ENCODE data around the gene MACF1.

Gene MACF1

DNA sequence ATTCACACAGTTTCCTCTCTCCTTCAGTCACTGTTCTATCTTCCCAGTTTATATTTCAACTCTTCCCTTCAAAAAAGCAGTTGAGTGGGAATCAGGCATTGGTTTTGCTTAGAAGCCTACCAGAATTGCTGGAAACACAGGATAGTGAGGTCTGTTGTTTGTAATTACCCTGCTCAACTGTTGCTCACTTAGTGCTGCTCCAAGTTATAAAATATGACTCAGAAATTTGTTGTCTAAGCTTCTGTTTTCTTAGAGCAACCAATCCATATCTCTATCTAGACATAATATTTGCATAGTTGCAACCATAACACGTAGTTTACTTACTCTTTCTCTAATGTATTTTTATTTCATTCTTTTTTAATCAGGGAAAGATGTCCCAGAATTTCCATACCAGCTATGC is 87.9 kb downstream of the MACF1 start:
- DNase-seq (ENCODE audit: extremely low spot score), result no peak
- ChIA-PET CTCF (no interaction called here), POLR2A (no interaction called here)
- no peak for TF ChIP-seq TARDBP (IDR thresholded peaks at IDR 0.05)
- no peak for TF ChIP-seq NFRKB (IDR thresholded peaks at IDR 0.05)
- TF ChIP-seq, protein P1, sequence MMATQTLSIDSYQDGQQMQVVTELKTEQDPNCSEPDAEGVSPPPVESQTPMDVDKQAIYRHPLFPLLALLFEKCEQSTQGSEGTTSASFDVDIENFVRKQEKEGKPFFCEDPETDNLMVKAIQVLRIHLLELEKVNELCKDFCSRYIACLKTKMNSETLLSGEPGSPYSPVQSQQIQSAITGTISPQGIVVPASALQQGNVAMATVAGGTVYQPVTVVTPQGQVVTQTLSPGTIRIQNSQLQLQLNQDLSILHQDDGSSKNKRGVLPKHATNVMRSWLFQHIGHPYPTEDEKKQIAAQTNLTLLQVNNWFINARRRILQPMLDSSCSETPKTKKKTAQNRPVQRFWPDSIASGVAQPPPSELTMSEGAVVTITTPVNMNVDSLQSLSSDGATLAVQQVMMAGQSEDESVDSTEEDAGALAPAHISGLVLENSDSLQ (IDR thresholded peaks at IDR 0.05), result no peak
- TF ChIP-seq ELF4 (IDR thresholded peaks at IDR 0.05), result no peak
- TF ChIP-seq SP1 (IDR thresholded peaks at IDR 0.05), result no peak
- TF ChIP-seq FOXM1 (IDR thresholded peaks at IDR 0.05; ENCODE audit: borderline replicate concordance), result no peak
- TF ChIP-seq LEF1 (IDR thresholded peaks at IDR 0.05; ENCODE audit: borderline replicate concordance), result no peak
- no peak for TF ChIP-seq CTBP1 (IDR thresholded peaks at IDR 0.05; ENCODE audit: borderline replicate concordance)
- TF ChIP-seq ZNF384 (IDR thresholded peaks at IDR 0.05), result no peak
- TF ChIP-seq L3MBTL2 (conservative IDR thresholded peaks at IDR 0.05), result no peak
- no peak for TF ChIP-seq FOXA1 (IDR thresholded peaks at IDR 0.05)
- no peak for TF ChIP-seq SUZ12 (IDR thresholded peaks at IDR 0.05)
- TF ChIP-seq FOXK2 (IDR thresholded peaks at IDR 0.05), result no peak
- TF ChIP-seq HDGF (IDR thresholded peaks at IDR 0.05; ENCODE audit: borderline replicate concordance), result no peak

DNA sequence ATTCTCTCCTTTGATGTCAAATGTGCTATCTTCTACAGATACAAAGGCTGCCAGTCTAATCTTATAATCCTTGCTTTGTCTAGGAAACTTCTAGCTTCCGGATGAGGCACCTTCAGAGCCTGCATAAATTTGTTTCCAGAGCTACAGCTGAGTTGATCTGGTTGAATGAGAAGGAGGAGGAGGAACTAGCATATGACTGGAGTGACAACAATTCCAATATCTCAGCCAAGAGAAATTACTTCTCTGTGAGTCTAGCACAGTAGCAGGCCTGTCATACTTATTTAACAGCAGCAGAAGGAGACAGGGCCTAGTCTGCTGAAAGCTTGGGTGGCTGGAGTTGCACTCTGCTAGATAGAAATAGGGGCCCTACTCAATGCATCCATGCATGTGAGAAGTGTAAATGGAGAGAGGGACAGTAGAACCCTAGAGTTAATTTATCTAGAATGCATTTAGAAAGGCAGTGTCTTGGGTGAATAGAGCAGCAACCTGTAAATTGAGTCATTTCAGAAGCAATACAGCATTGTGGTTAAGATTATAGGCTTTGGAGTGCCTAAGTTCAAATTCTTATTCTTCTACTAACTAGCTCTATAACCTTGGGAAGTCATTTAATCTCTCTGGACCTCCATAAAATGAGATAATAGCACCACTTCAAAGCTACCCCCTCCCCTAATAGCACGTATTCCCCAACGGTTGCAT is 89.0 kb downstream of the MACF1 start:
- ChIA-PET POLR2A (no interaction called here), CTCF (no interaction called here)
- no peak for DNase-seq (ENCODE audit: extremely low spot score)
- no peak for TF ChIP-seq SP1 (IDR thresholded peaks at IDR 0.05)

DNA sequence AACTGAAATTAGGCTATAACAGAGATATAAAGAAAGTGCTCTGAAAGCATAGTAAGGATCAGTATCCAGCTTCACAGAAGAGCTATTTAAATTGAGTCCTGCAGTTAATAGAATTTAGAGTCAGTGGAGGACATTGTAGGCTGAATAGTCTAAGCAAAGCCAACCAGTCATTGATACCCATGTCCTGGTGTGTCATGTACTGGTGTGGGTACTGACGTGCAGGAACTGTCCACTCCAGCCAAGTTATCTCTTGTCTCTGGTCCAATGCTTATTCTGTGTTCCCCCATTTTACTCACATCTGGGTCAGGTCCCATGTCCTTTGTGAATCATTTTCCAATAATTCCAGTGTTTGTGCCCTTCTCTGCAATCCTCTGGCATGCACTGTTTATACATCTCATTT is 90.0 kb downstream of the MACF1 start:
- ChIA-PET CTCF (no interaction called here), POLR2A (no interaction called here)
- DNase-seq (ENCODE audit: extremely low spot score), result no peak
- TF ChIP-seq HDGF (IDR thresholded peaks at IDR 0.05; ENCODE audit: borderline replicate concordance) (no peak), ELF4 (IDR thresholded peaks at IDR 0.05) (no peak), SP1 (IDR thresholded peaks at IDR 0.05) (no peak), CTBP1 (IDR thresholded peaks at IDR 0.05; ENCODE audit: borderline replicate concordance) (no peak), BHLHE40 (IDR thresholded peaks at IDR 0.05; ENCODE audit: borderline replicate concordance) (no peak), FOXA1 (IDR thresholded peaks at IDR 0.05) (no peak), SUZ12 (IDR thresholded peaks at IDR 0.05) (no peak), NFRKB (IDR thresholded peaks at IDR 0.05) (no peak), ZNF384 (IDR thresholded peaks at IDR 0.05) (no peak), FOXK2 (IDR thresholded peaks at IDR 0.05) (no peak), TARDBP (IDR thresholded peaks at IDR 0.05) (no peak), LEF1 (IDR thresholded peaks at IDR 0.05; ENCODE audit: borderline replicate concordance) (no peak), ARNT (IDR thresholded peaks at IDR 0.05) (no peak), FOXM1 (IDR thresholded peaks at IDR 0.05; ENCODE audit: borderline replicate concordance) (no peak)
- TF ChIP-seq, protein P1 (IDR thresholded peaks at IDR 0.05), result no peak

DNA sequence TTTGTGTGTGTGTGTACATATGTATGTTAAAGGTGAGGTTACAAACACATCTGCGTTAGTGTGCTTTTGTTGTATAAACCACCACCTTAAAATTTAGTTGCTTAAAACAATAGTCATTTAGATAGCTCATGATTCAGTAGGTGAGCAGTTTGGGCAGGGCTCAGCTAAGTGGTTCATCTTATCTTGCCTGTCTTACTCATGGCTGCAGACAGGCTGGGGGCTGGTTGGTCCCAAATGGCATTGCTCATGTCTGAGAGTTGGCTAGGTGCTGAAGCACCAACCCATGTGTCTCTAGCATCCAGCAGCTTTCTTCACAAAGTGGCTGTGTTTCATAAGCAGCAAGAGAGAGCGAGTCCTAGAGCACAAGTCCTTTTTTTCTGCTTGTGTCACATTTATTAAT is 91.4 kb downstream of the MACF1 start:
- POLR2A ChIA-PET, result no interaction called here
- TF ChIP-seq NFRKB (IDR thresholded peaks at IDR 0.05), result no peak
- no peak for TF ChIP-seq FOXK2 (IDR thresholded peaks at IDR 0.05)
- no peak for TF ChIP-seq ELF4 (IDR thresholded peaks at IDR 0.05)
- TF ChIP-seq SP1 (IDR thresholded peaks at IDR 0.05), result no peak
- TF ChIP-seq FOXA1 (IDR thresholded peaks at IDR 0.05), result no peak
- TF ChIP-seq LEF1 (IDR thresholded peaks at IDR 0.05; ENCODE audit: borderline replicate concordance), result no peak
- no peak for TF ChIP-seq CTBP1 (IDR thresholded peaks at IDR 0.05; ENCODE audit: borderline replicate concordance)
- TF ChIP-seq ZNF384 (IDR thresholded peaks at IDR 0.05), result no peak
- TF ChIP-seq ARNT (IDR thresholded peaks at IDR 0.05), result no peak
- TF ChIP-seq SUZ12 (IDR thresholded peaks at IDR 0.05), result no peak
- no peak for TF ChIP-seq HDGF (IDR thresholded peaks at IDR 0.05; ENCODE audit: borderline replicate concordance)
- no peak for TF ChIP-seq TARDBP (IDR thresholded peaks at IDR 0.05)
- TF ChIP-seq, protein P1 (IDR thresholded peaks at IDR 0.05), result no peak
- no peak for TF ChIP-seq FOXM1 (IDR thresholded peaks at IDR 0.05; ENCODE audit: borderline replicate concordance)
- no peak for TF ChIP-seq BHLHE40 (IDR thresholded peaks at IDR 0.05; ENCODE audit: borderline replicate concordance)
- TF ChIP-seq L3MBTL2 (conservative IDR thresholded peaks at IDR 0.05), result no peak
- CTCF ChIA-PET, result no interaction called here
- DNase-seq (ENCODE audit: extremely low spot score), result no peak

DNA sequence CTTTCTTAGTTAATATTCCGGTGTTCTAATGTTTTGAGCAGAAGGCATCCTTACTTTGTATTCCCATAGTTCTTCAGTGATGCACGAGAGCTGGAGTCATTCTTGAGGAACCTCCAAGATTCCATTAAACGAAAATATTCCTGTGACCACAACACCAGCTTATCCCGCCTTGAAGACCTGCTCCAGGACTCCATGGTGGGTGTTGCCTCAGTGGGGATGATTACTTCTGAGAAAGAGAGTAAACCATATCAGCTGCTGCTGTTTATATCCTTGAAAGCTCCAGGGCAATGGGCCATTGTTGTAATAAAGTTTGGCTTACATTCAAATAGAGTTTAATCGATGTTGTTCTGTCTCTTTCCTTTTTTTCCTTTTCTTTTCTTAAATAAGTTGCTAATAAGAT is 93.1 kb downstream of the MACF1 start:
- ChIA-PET POLR2A (no interaction called here), CTCF (no interaction called here)
- TF ChIP-seq, protein P1 (IDR thresholded peaks at IDR 0.05), result no peak
- no peak for DNase-seq (ENCODE audit: extremely low spot score)

DNA sequence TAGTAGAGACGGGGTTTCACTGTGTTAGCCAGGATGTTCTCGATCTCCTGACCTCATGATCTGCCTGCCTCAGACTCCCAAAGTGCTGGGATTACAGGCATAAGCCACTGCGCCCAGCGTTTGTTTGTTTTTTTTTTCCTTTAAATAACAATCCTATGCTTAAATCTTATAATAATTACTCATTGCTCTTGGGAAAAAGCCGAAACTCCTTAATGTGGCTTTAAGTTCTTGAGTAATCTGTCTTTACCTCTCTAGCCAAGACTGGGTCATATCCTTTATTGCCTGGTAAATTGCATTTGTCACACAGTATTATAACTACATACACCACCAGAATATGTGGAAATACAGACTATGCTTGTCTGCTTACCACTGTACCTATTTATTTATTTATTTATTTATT is 97.1 kb downstream of the MACF1 start:
- TF ChIP-seq CTBP1 (IDR thresholded peaks at IDR 0.05; ENCODE audit: borderline replicate concordance), result no peak
- no peak for TF ChIP-seq FOXM1 (IDR thresholded peaks at IDR 0.05; ENCODE audit: borderline replicate concordance)
- TF ChIP-seq SP1 (IDR thresholded peaks at IDR 0.05), result no peak
- TF ChIP-seq ARNT (IDR thresholded peaks at IDR 0.05), result no peak
- no peak for TF ChIP-seq FOXA1 (IDR thresholded peaks at IDR 0.05)
- TF ChIP-seq, protein P1 (IDR thresholded peaks at IDR 0.05), result no peak
- POLR2A ChIA-PET, result no interaction called here
- no peak for DNase-seq (ENCODE audit: extremely low spot score)
- CTCF ChIA-PET, result no interaction called here

Measured in HEK293T (cell line).